HG03575 (cell line): Measurements from ENCODE around the gene CAV3.

Experiments used
- ATAC-seq: cut with Tn5 transposase; IDR thresholded peaks from one replicate; pipeline ENCODE4 v1.9.1; 2021; ENCODE audit not compliant: unreplicated experiment, insufficient number of reproducible peaks, low FRiP score; ENCODE audit errors: extremely low read depth

Gene CAV3

DNA sequence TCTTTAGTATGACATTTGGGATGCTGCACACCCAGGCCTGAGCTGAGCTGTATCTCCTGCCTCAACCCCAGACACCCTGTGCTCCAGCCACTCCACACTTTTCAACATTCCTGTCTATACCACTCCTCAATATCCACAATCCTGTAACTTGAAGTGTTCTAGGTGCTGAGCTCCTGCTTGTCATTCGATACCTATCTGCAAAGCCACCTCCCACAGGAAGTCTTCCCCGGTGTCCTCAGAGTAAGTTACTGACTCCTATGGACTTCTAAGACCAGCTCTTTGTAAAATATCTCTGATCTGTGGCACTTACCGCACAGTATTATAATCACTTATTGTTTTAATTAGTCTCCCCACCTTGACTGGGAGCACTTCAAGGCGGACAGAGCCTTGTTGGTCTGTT, 1.2 kb upstream of the CAV3 start:
- no peak for ATAC-seq

- ATAC-seq = no peak
These were observed 706 bp downstream of the CAV3 start for GRCh38 chr3:8734137-8734878.

GRCh38 chr3:8734908-8735307, 1.3 kb downstream of the CAV3 start:
- no peak for ATAC-seq

DNA sequence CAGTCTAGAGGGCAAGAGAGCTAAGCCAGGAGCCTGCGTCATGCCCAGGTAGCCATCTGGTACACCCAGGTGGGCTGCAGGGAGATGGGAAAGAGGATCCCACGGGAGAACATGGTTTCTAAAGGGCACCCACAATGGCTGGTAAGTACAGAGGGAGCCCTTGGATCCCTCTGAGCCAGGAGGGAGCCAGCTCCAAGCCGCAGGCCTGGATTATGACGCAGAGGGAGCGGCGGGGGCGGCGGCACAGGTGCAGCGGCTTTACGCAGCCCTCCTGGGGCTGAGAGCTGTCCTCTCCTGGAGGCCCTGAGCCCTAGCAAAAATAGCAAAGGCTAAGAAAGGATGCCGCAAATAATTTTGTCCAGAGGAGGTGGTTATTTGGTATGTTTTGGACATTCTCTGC, 2.8 kb downstream of the CAV3 start:
- ATAC-seq = no peak

DNA sequence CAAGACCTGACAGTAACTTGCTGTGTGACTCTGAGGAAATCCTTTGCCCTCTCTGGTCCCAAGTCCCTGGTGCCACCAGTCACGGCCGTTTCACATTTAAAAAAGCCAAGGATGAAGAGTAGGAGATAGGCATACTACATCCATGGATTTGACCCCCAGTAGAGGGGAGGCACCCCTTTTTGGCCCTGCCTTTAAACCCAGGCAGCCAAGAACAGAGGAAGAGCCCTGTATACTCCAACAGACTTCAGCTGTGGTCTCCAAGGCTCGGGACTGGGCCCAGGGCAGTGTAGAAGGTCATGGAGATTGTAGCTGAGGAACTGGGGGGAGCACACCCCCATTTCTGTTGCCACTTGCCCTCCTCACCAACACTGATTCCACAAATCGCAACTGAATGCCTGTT, 3.7 kb downstream of the CAV3 start:
- ATAC-seq = no peak

DNA sequence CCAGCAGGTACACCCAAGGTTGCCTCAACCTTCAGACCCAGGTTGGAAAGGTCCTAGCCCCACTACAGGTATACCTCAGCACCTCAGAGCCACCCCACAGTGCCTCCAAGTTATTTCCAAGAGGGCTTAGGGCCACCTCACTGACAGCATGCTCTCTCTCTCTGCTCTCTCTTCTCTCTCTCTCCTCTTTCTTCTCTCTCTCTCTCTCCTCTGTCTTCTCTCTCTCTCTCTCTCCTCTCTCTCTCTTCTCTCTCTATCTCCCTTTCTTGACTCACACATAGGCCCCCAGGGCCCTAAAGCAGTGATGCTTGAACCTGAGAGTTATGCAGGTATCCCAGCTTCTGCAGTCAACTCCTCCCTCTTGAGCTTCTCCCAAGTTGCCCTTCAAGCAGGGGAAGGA, 4.2 kb downstream of the CAV3 start:
- ATAC-seq = no peak

GRCh38 chr3:8738639-8739038, 5.0 kb downstream of the CAV3 start:
- ATAC-seq = no peak

- ATAC-seq = no peak
These were observed 6.3 kb downstream of the CAV3 start for GRCh38 chr3:8739757-8740504.

- no peak for ATAC-seq
These were observed 8.1 kb downstream of the CAV3 start for GRCh38 chr3:8741581-8742261.

- no peak for ATAC-seq
These were observed 9.5 kb downstream of the CAV3 start for GRCh38 chr3:8743021-8743601.

DNA sequence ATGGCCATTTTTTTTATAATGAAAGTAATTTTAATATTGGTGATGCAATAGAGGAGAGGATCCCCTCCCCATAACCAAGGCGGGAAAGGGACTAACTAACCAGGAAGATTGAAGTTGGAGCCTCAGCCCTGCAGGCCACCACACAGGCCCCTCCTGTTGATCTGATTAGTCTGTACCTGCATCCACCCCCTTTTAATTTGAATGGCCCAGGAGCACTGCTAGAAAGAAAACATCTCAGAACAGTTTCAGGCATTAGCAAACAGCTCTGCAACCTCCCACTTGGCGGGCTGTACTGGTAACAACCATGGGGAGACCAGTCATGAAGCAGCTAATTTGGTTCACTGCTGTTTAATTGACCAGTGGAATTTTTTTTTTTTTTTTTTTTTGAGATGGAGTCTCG, 10.3 kb downstream of the CAV3 start:
- no peak for ATAC-seq

DNA sequence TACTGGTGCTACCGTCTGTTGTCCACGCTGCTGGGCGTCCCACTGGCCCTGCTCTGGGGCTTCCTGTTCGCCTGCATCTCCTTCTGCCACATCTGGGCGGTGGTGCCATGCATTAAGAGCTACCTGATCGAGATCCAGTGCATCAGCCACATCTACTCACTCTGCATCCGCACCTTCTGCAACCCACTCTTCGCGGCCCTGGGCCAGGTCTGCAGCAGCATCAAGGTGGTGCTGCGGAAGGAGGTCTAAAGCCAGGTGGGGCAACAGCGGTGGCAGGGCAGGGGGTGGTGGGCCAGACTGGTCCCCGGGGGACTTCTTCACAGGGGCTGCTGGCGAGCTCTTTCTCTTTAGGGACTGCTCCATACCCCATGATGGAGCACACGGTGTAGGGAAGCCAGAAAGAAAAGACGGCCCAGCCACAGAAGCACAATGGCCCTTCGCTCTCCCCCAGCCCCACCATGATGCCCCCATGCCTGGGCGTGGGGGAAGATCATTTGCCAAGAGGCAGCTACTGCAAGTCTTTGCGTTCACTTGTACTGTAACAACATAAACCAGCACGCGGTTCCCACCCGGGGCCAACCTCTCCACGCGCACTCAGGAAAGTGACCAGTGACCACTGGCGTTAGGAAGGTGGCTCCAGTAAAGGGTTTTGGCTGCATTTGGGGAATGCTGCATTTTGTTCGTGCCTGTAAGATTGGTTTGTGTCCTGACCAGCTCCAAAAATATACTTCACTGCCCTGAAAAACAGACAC, 12.2 kb downstream of the CAV3 start:
- no peak for ATAC-seq

DNA sequence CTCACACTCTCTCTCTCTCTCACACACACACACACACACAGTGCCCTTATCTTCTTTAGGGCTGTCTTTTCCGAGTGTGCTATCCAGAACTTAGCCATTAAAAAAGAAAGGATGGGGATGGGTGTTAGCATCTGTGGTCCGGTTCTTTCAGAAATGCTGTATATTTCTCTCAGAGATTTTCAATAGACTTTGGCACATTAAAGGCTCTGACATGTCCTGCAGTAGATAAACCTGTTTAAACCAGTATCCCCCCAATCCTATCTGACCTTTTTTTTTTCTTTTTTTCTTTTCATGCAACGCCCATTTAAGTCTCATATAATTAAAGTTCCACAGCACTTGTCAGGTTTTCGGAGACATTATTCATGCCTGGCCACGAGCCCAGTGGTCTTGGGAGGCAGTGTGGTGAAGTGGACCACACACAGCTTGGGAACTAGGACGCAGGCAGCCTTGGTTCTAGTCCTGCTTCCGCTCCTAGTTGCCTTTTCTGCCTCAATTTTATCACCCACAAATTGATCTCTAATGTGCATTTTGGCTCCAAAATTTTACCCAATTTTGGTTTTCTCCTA, 13.3 kb downstream of the CAV3 start:
- no peak for ATAC-seq

GRCh38 chr3:8749316-8749715, 15.7 kb downstream of the CAV3 start:
- no peak for ATAC-seq

DNA sequence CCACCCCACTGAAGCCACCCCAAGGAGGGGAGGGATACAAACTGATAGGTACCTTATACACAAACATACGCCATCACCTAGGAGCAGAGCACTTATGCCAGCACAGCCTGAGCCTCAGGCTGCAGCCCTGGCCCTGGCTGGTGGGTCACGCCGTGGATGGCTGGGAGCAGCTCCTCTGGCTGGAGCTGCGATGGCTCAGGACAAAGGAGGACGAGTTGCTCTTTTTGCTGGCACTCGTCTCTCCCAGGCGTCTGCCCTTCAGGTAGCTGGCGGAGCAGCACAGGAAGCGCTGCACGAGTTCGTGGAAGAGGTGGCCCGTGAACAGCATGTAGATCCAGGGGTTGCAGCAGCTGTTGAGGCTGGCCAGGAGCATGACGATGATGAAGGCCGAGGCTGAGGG, 19.2 kb downstream of the CAV3 start:
- no peak for ATAC-seq

- ATAC-seq = no peak
These were observed 21.5 kb downstream of the CAV3 start for GRCh38 chr3:8755097-8755496.

DNA sequence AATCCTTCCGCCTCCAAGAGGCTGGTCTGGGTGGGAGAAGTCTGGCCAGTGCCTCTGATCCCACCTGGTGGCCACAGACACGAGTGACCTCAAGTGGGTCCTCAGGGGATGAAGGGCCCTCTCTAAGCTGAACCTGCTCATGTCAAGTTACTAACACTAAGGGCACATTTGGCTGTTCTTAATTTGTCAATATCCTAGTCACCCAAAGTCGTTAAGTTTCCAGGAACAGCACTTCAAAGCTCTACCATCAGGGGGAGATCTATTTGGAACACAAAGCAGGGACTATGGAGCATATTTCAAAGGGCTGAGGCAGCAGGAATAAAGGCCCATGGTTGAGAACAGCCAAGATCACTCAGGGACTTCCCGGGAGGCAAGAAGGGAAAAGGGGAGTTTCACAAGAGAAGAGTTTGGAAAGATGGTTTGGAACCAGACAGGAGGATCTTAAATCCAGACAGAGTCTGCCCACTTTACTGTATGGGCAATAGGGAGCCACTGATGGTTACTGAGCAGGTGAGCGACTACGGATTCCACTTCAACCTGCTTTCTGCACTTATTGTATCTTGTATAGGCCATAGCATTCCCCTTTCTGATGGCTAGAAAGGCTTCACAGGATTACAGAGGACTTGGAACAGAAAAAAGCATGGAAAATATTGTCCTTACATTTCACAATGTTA, 22.1 kb downstream of the CAV3 start:
- ATAC-seq = no peak

- ATAC-seq = no peak
These were observed 23.1 kb downstream of the CAV3 start for GRCh38 chr3:8756671-8757070.
